SHP77 treated with DMSO at 0.1 percent for 48 hours (cell line): ENCODE measurements around the gene SURF4.

Experiments
- DNase-seq: peaks from one replicate; lab custom pipeline; 2025; lab: John Stamatoyannopoulos, UW

SURF4 gene

GRCh38 chr9:133375724-133376654 is at the start of gene SURF4, which contains the start of gene STKLD1:
TSS of gene SURF4 (minus strand) at chr9:133376060. CDS start at chr9:133375969, 91 bp downstream.
TSS of gene STKLD1 (plus strand) at chr9:133376366. CDS start at chr9:133376474, 108 bp downstream.
- peak; percentile 86 for DNase-seq

- no peak for DNase-seq
Measured at GRCh38 chr9:133425049-133425632, 49.3 kb upstream of the SURF4 start.

GRCh38 chr9:133424187-133424586 is 48.3 kb upstream of the SURF4 start:
- DNase-seq, result no peak

GRCh38 chr9:133423216-133423615 is 47.4 kb upstream of the SURF4 start:
- no peak for DNase-seq

GRCh38 chr9:133421615-133422542 is 46.0 kb upstream of the SURF4 start, which contains the start of gene ADAMTS13:
TSS of gene ADAMTS13 (plus strand) at chr9:133422367. CDS start at chr9:133422444, 77 bp downstream.
- DNase-seq, result no peak

GRCh38 chr9:133420392-133420827 is 44.5 kb upstream of the SURF4 start:
- DNase-seq, result no peak

- no peak for DNase-seq
Measured at GRCh38 chr9:133419005-133419404, 43.1 kb upstream of the SURF4 start.

GRCh38 chr9:133417541-133418461 is 41.9 kb upstream of the SURF4 start, which contains the start of gene REXO4:
TSS of gene REXO4 (minus strand) at chr9:133418010. CDS start at chr9:133417844, 166 bp downstream.
- DNase-seq, result peak; percentile 71

- DNase-seq, result no peak
Measured at GRCh38 chr9:133415170-133415569, 39.3 kb upstream of the SURF4 start.

- DNase-seq, result no peak
Measured at GRCh38 chr9:133408042-133408441, 32.2 kb upstream of the SURF4 start.

GRCh38 chr9:133406480-133407307 is 30.8 kb upstream of the SURF4 start:
- peak; percentile 41 for DNase-seq

GRCh38 chr9:133405508-133406438 is 29.9 kb upstream of the SURF4 start:
- DNase-seq, result no peak

- DNase-seq, result no peak
Measured at GRCh38 chr9:133404454-133405002, 28.7 kb upstream of the SURF4 start.

GRCh38 chr9:133403766-133404453 is 28.1 kb upstream of the SURF4 start:
- no peak for DNase-seq

GRCh38 chr9:133402689-133403088 is 26.8 kb upstream of the SURF4 start:
- DNase-seq, result no peak

GRCh38 chr9:133401588-133401987 is 25.7 kb upstream of the SURF4 start:
- no peak for DNase-seq

GRCh38 chr9:133400292-133400691 is 24.4 kb upstream of the SURF4 start:
- DNase-seq, result no peak

- no peak for DNase-seq
Measured at GRCh38 chr9:133397895-133398294, 22.0 kb upstream of the SURF4 start.
